ENCODE measurements around the gene ACTA2. TPM values are rescaled to one million over a fixed set of nuclear protein-coding genes. Genes with fewer than 3 reads are reported as not detected.

Gene ACTA2
- total RNA-seq, 4 donors from 2014 or later = 144 to 840 (median 162) TPM

DNA sequence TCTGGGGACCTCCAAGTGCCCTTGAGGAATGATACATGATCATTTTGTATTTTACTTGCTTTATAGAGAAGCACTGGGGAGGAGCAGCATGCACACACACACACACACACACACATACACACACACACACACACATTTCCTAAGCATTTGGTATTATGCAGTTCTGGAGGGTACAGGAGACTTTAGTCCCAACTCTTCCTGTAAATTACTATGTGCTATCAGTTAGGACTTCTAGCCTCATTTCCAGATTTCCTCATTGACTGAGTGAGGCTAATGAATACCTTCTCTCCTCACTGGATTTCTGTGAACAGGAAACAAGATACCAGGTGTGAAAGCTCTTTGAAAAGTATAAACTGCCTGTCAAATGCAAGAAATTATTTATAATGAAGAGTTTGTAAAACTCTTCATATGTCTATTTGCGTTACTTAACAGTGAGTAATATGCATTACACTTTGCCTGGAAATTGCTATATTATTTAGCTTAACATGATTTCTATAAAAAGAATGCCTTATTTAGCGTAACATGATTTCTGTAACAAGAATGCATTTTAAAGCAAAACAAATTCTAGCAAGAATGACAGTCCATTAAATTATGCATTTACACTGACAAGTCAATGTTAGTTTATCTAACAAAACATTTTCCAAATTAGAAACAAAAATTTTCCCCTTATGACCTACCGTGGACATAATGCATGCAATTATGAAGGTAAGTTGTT, 34.2 kb downstream of the ACTA2 start:
- DNase-seq (ENCODE audit: low spot score) (no peak), ATAC-seq (ENCODE audit: low FRiP score) (no peak)
- TF ChIP-seq, protein P1, sequence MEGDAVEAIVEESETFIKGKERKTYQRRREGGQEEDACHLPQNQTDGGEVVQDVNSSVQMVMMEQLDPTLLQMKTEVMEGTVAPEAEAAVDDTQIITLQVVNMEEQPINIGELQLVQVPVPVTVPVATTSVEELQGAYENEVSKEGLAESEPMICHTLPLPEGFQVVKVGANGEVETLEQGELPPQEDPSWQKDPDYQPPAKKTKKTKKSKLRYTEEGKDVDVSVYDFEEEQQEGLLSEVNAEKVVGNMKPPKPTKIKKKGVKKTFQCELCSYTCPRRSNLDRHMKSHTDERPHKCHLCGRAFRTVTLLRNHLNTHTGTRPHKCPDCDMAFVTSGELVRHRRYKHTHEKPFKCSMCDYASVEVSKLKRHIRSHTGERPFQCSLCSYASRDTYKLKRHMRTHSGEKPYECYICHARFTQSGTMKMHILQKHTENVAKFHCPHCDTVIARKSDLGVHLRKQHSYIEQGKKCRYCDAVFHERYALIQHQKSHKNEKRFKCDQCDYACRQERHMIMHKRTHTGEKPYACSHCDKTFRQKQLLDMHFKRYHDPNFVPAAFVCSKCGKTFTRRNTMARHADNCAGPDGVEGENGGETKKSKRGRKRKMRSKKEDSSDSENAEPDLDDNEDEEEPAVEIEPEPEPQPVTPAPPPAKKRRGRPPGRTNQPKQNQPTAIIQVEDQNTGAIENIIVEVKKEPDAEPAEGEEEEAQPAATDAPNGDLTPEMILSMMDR (IDR thresholded peaks at IDR 0.05) = no peak

DNA sequence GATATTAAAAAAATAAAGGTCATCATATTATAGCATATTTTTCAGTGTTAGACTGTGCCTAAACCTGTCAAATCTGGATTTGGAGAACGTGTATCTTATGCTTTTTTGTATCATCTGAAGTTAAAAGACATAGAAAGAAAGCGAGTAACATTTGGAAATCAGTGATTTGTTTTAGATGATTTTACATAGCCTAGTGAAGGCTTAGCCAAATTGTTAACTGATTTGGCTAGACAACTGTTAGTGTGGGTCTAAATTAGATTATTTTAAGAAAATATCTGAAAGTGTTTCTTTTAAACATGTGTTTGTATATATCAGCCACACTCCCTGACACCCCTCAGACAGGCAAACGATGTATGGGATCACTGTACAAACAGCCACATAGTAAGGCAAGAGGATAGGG, 35.6 kb downstream of the ACTA2 start:
- TF ChIP-seq, protein P1 (IDR thresholded peaks at IDR 0.05) = no peak
- no peak for ATAC-seq (ENCODE audit: low FRiP score)
- no peak for DNase-seq (ENCODE audit: low spot score)

DNA sequence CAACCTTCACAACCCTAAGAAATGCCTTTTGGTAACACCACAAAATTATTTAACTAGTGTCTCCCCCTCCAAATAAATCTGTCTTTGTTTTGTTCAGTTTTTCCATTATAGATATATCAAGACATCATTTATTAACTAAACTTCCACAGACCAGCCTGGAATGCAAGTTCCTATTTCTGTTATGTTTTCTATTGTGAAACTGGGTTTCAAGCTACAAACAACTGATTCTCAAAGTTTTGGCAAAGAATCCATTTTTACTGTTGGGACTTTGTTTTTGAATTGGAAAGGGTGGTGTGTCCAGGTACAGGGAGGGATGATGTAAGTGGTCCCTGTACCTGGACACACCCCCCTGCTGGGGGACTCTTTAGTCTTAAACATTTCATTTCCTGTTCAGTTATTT, 36.3 kb downstream of the ACTA2 start:
- ATAC-seq (ENCODE audit: low FRiP score) (no peak), DNase-seq (ENCODE audit: low spot score) (no peak)
- TF ChIP-seq, protein P1 (IDR thresholded peaks at IDR 0.05) = no peak

DNA sequence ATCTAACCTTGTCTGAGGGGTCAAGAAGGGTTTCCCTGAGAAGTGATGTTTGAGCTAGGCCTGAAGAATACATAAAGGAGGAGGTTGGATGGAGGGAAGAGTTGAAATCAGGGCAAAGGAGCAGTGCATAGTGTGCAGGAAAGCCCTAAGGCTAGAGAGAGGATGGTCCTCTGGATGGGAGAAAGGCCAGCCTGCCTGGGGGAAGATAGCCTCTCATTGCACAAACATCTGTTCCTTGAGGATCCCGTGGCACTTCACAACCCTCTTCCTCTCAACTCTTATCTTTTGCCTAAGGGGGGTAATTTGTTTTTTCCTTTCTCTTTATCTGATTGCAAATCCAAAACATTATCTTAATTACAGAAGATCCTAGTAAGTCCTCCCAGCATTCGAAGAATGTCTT, 36.8 kb downstream of the ACTA2 start:
- ATAC-seq (ENCODE audit: low FRiP score) (no peak), DNase-seq (ENCODE audit: low spot score) (no peak)
- TF ChIP-seq, protein P1 (IDR thresholded peaks at IDR 0.05) = no peak

DNA sequence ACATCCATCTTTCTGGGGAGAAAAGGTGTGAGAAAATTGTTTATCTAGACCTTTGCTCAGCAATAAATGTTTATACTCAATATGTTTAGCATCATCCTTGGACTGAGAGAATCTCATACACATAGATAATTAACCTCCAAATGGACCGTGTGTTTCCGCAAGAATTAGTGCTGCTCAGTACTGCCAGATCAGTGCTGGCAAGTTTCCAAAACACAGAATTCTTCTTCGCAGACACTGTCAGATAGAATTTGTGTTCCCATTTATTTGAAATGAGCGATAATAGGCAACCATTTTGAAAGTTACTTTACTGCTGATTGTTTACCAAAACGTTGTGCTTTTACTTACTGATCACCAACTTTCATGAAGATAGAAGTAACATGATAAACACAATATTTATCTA, 38.8 kb downstream of the ACTA2 start:
- TF ChIP-seq, protein P1 (IDR thresholded peaks at IDR 0.05) = no peak
- no peak for ATAC-seq (ENCODE audit: low FRiP score)

DNA sequence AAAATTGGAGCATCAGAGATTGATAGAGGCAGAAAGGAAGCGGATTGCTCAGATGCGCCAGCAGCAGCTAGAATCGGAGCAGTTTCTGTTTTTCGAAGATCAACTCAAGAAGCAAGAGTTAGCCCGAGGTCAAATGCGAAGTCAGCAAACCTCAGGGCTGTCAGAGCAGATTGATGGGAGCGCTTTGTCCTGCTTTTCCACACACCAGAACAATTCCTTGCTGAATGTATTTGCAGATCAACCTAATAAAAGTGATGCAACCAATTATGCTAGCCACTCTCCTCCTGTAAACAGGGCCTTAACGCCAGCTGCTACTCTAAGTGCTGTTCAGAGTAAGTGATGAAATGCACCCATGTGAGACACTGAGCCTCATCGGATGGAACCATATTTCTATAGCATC, 39.4 kb downstream of the ACTA2 start:
- TF ChIP-seq, protein P1 (IDR thresholded peaks at IDR 0.05) = no peak
- ATAC-seq (ENCODE audit: low FRiP score) = peak; percentile 61
- no peak for DNase-seq (ENCODE audit: low spot score)

More for the DNA sequence above, 38.8 kb downstream of the ACTA2 start:
- DNase-seq (ENCODE audit: low spot score) = no peak

DNA sequence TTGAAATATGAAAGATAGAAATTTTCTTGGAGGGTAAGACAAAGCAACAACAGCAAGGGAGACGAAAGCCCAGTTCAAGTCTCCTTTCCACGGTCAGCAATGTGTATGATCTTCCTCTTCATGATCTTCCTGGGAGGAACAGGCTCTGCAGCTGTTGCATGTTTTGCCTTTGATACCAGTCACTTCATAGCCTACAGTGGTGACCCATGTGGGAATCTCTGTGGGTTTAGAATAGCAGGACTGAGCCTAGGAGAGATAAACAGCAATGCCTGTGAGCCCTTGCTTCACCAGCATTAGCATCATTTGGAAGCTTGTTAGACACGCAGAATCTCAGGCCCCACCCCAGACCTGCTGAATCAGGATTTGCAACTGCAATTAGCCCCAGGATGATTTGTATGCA, 40.7 kb downstream of the ACTA2 start:
- TF ChIP-seq, protein P1 (IDR thresholded peaks at IDR 0.05) = no peak
- ATAC-seq (ENCODE audit: low FRiP score) (no peak), DNase-seq (ENCODE audit: low spot score) (no peak)
